HG02981 (cell line): Measurements from ENCODE around the gene FLNB.
A peak's percentile ranks its signal among the peaks of the same experiment; 100 is the strongest.

Source experiments
- ATAC-seq: cut with Tn5 transposase; IDR thresholded peaks from one replicate; pipeline ENCODE4 v1.9.1; 2021; ENCODE audit warnings: mild to moderate bottlenecking, moderate library complexity; ENCODE audit not compliant: unreplicated experiment

Gene FLNB

GRCh38 chr3:58027704-58028317, 19.6 kb downstream of the FLNB start:
- no peak for ATAC-seq

GRCh38 chr3:58028902-58029301, 20.7 kb downstream of the FLNB start:
- ATAC-seq: no peak

DNA sequence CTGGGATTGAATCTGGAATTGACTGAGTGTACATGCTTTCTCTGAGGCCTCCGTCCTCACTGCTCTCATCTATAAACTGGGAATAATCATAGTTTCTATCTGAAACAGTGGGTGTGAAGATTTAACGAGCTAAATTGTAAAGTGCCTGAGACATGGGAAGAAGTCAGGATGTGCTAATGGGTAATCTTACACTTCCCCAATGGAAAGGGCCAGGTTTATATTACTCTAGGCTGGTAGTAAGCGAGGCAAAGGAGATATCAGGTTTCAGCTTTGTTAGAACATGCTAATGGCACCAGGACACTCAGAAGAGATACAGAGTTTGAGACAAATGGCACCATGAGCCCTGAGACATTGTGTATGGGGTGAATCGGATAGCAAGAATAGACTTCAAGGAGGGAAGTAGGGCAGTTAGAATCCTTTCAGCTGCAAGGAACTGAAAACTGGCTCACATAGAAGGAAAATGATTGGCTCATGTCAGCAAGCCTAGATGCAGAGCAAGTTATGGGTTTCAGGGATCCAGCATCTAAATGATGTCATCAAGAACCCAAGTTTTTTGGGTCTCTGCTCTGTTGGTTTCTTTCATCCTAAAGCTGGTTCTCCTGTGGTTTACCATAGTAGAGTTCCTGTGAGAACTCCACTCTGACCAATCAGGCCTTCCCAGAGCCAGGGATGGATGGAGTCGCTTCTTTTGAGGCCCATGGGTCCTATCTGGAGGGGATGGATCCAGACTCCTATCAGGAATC, 21.8 kb downstream of the FLNB start:
- no peak for ATAC-seq

GRCh38 chr3:58032186-58032585, 24.0 kb downstream of the FLNB start:
- ATAC-seq: no peak

DNA sequence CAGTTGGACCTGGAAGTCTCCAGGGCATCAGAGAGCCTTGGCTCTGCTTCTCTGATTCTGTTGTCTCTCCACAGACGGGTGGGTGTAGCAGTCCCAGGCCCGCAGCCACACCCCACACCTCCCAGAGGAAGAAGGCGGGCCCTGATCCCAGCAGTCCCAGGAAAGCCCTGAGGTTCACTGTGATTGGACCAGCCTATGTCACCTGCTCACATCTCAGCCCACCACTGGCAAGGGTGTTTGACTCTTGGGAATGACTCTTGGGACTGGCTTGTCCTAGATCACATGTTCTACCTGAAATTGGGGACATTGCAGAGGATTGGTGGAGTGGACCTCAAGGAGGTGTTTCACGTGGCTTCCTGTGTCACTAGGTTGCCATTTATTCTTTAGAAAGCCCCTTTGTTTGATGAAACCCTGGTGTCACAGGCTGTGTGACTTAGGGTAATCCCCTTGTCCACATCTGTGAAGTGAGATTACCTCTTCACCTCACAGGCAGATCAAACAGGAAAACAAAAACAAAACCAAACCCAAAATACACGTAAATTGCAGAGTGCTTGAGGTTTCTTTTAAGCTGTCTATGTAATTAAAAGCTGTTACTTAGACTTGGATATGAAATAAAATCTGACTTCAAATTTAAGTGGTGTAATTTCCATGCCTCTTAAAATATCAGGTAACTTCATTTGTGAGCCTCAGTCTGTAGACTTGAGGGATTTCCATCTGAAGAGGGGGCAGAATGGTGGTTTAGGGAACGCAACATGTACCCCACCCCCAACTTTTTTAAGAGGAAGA, 26.7 kb downstream of the FLNB start:
- peak; percentile 99 for ATAC-seq

- ATAC-seq: no peak
Measured at GRCh38 chr3:58035524-58036255, 27.5 kb downstream of the FLNB start.

- ATAC-seq: no peak
Measured at GRCh38 chr3:58036293-58037032, 28.2 kb downstream of the FLNB start.

DNA sequence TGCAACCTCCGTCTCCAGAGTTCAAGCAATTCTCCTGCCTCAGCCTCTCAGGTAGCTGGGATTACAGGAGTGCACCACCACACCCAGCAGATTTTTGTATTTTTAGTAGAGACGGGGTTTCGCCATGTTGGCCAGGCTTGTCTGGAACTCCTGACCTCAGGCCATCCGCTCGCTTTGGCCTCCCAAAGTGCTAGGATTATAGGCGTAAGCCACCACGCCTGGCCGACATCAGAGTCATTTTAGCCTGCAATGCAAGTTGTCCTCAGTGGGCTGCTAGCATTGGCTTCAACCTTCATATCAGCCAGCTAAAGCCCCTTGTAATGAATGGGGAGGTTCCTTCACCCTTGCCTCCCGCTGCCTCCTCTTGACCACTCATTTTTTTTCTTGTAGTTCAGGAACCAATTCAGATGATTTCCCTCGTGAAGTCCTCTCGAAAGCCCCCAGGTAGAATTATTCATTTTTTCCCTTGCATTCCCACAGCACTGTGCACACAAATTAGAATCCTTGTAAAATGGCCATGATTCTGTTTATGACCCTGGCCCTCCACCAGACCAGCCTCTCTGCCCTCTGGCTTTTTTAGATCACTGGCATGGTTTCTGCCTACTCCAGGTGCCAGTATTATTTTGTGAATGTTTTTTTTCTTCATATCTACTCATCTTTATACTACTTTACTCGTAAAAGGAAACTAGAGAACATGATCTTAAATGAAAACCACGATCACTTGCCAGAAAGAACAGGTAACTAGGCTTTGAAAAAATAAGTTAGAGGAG, 29.1 kb downstream of the FLNB start:
- ATAC-seq: no peak

- no peak for ATAC-seq
Measured at GRCh38 chr3:58038675-58039292, 30.6 kb downstream of the FLNB start.

DNA sequence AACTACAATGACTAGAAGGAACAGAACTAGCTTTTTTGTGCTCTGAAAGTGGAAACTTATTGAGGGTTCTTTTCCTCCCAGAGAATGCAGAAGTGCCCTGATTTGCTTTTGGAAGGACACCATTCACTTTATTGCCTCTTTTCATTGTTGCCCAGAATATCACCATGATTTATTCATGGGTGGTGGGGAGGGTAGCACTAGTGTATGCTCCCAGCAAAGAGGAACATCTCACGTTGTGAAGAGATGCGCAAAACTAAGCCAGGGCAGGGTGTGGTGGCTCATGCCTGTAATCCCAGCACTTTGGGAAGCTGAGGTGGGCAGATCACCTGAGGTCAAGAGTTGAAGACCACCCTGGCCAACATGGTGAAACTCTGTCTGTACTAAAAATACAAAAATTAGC, 31.4 kb downstream of the FLNB start:
- ATAC-seq: no peak

DNA sequence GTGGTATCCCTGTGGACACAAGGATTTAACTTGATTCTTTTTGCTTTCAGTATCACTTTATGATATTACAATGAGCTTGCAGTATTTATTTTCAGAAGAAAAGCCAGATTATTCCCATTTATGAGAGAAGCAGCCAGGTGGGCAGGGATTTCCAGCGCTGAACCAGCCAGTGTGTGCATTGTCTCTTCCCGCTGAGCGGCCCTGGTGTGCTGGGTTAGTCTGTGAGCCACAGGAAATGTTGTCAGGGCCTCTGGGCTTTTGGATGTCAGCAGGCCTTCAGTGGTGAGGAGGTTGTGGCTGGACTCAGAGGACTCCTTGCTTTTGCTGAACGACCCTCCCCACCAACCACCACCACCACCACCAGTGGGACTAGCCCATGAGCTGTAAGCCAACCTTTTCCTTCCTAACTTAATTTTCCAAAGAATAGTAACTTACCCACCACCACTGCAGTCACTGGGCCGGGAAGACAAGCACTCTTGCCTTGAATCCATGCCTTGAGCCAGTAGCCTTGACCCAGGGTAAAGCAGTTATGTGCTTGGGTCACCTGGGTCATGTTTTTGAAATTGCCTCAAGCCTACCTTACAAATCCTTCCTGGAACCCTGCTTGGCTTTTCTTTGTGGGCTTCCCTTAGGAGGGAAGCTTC, 33.1 kb downstream of the FLNB start:
- no peak for ATAC-seq

DNA sequence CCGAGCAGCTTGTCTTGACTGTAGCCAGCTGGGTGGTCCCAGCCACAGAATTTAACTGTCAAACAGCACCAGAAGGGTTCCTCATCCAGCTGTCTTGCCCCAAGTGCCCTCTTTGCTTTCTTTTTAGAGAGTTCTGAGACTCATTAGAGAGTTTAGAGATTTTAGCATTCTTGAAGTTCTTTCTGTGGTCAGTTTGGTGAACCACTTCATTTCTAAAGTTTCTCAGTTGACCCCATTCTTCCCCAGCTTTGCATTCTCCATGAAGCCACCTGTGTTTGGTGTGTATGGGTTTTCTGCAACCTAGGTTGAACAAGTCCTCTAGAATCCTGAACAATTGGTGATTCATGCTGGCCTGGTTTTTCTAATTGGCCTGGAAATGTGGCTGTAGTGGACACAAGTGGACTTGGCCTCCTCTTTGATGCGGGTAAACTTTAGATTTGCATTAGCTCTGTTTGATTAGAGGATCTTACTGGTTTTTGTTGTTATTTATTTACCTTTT, 33.7 kb downstream of the FLNB start:
- ATAC-seq: peak; percentile 81

DNA sequence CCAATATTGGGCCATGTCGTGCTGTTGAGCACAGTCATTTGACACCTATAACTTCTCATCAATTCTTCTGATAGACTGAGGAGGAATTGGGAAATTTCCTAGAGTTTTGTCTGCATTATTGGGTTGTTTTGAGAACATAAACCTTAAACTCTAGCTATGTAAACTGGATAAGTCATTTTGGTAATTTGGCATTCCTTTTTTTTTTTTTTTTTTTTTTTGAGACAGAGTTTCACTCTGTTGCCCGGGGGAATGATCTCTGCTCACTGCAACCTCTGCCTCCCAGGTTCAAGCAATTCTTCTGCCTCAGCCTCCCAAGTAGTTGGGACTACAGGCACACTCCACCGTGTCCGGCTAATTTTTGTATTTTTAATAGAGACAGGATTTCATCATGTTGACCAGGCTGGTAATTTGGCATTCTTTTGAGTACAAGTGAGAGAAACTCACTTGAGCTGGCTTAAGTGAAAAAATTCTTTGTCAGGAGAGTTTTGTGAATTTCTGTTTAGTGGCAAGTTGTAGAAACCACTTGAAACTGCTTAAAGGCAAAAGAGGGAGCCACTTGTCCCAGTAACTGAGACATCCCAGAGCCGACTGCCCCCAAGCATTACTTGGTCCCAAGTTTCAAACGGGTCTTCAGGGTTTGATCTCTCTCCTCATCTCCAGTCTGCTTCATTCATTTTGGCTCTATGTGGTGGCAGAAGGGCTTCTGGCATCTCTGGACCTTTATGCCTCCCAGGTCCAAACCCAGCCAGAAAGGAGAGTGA, 34.9 kb downstream of the FLNB start:
- ATAC-seq: no peak

GRCh38 chr3:58043933-58044332, 35.7 kb downstream of the FLNB start:
- ATAC-seq: no peak

DNA sequence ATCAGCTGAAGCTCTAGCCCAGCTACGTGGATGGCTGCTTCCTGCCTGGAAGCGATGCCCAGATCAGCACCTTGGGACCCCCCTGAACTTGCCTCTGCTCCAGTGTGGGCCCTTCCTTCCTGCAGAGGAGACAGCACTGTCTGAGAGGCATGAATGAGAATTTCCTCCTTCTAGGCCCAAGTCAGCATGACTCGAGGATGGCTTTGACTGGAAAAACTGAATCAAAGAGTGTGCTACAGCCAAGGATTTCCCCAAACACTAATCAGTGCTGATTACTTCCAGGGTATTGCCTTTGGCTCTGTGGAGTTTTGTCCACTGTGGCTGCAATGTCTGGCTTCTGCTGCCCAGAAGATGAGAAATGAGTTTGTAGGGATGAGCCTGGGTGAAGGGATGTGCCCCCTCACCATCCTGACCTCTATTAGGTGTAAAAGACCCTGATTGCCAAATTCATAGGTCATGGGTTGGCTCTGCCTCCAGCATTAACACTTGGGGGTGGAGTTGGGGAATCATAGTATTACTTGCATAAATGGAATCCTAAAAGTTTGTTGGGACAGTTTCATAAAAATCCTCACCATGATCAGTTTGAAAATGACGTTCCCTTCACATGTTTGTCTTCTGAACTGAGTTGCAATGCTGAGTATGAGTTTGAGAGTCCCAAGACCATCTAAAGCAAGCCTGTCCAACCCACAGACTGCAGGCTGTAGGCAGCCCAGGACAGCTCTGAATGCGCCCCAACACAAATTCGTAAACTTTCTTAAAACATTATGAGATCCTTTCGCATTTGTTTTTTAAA, 36.7 kb downstream of the FLNB start:
- ATAC-seq: no peak

DNA sequence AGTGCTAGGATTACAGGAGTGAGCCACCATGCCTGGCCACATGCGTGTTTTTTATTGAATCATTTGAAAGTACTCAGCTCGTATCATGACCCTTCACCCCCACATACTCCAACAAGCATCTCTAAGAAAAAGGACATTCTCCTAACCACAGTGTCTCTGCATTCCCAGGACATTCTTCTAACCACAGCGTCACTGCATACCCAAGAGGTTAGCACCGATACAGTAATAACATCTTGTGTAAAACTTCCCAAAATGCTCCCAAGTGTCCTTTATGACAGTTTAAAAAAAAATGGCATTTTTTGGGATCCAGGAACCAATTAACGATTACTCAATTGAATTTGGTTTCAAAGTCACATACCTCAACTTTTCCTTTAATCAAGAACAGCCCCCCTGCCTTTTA, 39.6 kb downstream of the FLNB start:
- ATAC-seq: no peak

DNA sequence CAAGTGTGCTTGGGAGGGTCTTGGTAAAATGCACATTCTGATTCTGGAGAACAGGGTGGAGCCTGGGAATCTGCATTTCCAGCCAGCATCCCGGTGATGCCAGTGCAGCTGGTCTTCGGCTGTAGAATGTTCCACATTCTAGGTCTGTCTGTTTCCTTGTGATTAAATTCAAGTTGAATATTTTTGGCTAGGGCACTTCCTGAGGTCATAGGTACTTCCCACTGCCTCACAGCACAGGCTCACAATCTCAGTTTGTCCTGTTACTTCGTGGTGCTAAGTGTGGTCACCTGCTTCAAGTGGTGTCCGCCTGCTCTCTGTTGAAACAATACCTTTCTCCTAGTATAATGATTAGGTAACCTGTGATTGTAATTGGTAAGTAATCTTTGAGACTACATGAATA, 40.1 kb downstream of the FLNB start:
- ATAC-seq: no peak
